Colon (tissue), 2 donors: Measurements from ENCODE around the gene UBAP1L.
"Not testable (repeated sequence)": the region's sequence is repeated elsewhere in the genome, so short reads cannot be mapped to it uniquely, and the experiment has no call there.

Source experiments
- FAIRE-seq: peaks from 2 replicates; lab custom pipeline; 2012; peaks lifted over from hg19 to GRCh38; lab: Jason Lieb, UNC
- donor health status: control.
- donor health status: control.

The UBAP1L gene

DNA sequence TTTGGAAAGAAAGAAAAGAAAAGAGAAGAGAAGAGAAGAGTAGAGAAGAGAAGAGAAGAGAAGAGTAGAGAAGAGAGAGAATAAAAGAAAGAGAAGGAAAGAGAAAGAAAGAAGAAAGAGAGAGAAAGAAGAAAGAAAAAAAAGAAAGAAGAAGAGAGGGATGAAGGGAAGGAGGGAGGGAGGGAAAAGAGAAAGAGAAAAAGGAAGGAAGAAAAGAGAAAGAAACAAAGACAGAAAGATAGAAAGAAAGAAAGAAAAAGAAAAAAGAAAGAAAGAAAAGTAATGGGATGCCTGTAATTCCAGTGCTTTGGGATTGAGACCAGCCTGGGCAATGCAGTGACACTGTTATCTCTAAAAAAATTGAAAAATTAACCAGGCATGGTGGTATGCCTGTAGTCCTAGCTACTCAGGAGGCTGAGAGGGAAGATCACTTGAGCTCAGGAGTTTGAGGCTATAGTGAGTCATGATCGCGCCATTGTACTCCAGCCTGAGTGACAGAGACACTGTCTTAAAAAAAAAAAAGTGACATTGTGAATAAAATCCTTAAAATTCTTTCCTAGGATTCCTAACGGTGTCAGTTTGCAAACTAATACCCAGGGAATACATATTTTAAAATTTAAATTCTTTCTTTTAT is 48.9 kb downstream of the UBAP1L start:
- no peak for FAIRE-seq

DNA sequence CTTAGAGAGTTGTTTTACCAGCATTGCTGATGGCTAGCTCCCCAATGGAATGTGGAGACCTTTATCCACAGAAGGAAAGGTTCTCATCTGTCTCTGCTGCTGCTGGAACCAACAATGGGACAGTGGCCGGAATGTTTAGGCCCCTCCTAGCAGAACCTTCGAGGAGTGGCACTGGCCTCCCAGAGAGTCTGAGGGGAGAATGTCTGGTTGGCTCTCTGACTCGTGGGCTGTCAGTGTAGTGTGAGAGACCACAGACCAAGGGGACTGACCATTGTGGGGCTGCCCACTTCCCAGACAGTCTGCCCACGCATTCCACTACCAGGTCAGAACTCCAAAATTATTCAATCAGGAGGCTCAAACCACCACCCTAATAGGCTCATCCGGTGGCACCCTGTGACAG is 52.3 kb downstream of the UBAP1L start:
- no peak for FAIRE-seq

DNA sequence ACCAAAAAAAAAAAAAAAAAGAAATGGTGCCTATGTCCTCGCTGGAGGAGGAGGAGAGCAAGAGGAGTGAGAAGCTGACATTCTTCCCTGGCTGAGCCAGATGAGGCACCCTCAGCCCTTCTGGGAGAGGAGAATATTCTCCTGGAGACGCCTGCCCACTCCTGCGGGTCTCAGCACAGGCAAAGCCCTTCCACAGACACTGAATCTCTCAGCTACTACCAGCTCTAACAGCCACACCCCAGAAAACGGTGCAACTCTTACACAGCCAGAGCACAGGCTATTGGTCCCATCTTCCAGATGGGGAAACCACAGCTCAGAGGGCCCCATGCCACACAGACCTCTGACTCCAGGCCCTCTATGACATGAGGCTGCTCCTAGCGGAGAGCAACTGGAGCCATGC is 52.9 kb downstream of the UBAP1L start:
- FAIRE-seq: no peak

DNA sequence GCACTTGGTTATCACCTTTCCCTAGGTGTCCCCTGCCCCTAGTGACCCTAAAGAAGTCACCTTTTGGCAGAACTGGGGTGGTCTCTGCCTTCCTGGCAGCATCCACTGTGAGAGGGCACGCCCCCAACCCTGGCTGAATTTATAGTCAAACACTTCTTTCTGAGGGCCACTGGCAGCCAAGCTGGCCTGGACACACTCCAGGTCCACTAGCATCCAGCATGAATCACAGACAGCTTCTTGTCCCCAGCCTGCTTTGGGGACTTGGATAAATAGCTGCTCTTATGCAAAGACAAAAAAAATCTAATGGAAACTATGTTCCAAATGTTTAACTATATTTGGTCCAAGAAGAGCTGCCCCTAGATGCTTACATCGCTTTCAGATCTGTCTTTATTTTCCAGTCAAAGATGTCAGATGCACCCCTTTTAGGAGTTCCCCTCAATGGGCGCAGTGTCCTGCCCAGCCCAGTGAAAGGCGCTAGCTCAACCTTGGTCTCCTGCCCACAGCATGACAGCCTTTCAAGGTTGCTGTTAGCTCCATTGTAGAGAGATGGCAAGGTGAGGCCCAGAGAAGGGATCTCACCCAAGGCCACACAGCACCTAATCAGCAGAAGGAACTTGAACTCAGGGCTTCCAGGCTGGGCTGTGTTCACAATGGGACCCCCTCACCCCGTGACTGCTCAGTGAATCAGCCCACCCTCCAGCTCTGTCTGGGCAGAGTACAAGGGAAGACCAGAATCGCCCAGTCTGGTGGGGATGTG is 54.2 kb downstream of the UBAP1L start:
- no peak for FAIRE-seq

DNA sequence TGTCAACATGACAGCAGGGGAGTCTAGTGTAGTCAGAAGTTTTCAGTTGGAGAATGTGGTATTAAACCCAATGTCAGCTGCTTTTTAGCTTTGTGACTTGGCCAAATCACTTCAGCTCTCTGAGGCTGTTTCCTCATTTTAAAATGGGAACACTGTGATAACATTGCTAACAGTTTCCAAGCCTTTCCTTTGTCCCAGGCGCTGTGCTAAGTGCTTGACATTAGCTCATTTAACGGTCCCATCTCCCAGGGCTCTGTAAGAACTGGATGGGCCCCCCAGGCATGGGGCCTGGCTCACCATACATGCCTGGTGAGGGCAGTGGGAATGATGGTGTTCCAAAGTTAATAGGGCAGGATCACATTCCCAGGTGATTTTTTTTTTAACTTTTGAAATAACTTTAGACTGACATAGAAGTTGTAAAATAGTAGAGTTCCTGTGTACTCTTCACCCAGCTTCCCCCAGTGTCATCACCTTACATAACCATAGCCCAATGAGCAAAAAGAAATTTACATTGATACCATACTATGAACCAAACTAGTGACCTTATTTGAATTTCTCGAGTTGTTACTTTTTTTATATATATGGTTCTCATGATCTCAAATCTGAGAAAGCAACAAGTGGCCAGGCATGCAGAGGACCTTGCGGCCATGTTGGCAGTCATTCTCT is 54.9 kb downstream of the UBAP1L start:
- no peak for FAIRE-seq

DNA sequence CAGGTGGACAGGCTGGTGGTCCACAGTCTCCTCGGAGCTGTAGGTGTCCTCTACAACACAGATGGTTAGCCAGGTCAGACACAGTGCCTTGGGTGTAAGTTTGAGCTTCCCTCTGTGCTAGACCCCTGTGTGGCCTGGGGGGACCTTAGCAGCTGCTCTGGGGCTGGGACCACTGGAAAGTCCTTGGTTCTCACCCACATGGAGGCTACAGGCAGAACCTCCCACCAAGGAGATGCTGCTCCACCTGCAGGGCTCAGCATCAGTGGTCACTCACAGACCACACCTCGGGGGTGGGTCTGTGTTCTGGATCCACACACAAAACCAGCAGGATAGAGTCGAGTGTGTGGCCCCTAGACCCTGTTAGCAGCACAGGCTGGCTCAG is 55.6 kb downstream of the UBAP1L start:
- FAIRE-seq: no peak

DNA sequence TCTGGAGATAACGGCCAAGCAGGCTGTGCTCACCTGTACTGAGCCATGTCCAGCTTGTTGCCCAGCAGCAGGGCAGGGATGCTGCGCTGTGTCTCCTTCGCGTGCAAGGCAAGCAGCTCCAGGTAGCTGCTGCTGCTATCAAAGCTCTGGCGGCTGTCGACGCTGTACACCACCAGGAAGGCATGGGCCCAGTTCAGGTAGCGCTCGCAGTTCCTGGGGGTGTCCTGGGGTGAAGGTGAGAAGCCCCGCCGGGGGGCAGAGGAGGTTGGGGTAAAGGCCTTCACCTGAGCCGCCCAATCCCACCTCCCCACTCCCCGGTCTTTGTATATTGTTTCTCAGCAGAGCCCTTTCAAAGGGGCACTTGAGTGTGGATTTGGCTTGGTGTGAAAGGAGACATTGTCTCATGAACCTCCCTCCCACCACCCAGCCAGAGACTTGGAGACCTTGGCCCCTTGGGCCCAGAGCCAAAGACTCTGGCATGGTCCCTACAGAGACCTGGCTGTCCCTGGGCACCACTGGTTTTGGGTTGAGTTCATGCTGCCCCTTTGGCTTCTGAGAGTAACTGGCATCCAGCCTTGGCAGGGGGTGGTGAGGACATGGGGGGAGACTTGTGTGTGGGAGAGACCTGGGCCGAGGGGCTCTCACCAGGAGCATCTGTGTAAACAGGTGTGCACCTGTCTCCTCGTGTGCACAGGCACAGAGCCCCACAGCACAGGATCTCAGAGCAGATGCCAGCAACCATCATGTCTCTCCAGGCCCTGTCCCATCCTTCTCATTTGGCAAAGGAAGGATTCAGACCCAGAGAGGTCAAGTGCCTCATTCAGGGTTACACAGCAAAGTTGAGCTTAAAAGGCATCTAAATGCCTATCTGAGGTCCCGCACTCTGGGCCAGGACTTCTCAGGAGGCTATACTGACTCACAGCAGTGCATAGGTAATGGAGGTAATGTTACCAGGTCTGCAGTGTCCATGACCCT is 56.3 kb downstream of the UBAP1L start:
- no peak for FAIRE-seq

DNA sequence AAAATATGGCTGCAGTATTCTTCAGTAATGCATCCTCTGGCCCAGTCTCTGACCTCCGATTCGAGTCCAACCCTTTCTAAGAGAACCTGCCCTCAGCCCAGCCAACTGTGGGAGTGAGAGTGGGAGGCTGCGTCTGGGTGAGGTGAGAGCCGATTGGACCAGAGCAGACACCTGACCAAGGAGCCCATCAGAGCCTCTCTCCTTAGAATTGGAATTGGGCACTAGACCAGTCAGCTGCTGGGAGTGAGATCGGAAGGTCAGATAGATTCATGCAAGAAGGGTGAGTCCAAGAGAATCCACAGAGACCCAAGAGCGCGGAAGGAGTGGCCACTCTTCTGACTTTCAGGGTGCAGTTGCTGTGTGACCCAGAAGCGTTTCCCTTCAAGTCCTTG is 57.5 kb downstream of the UBAP1L start:
- no peak for FAIRE-seq

DNA sequence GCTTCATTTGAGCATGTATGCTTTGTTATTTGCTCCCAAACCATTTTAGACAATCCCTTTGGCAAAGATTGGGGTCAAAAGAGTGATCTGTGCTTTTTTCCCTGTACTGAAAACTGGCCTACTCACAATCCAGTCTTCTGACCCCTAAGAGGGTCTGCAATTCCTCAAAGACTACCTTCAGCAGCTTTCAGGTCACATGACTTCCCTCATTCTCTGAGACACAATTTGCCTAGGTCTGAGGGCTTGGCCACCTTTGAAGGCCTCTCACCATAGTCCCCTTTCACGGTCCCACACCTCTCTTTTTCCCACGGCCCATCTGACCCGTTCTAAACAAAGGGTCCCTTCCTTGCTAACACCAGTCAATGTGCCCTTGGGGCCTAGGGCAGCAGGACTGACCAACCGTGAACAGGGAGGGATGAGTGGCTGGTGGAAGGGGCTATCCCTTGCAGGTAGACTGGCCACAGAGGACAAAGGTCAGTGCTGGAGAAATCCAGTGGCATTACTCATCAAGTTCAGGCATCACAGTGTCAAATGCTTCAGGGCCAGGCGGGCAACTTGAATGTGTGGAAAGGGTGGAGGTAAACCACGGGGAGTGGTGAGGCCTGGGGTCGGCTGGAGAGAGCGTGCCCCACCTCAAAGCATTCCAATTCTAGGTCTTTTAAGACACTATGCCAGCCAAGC is 58.0 kb downstream of the UBAP1L start:
- FAIRE-seq: no peak

DNA sequence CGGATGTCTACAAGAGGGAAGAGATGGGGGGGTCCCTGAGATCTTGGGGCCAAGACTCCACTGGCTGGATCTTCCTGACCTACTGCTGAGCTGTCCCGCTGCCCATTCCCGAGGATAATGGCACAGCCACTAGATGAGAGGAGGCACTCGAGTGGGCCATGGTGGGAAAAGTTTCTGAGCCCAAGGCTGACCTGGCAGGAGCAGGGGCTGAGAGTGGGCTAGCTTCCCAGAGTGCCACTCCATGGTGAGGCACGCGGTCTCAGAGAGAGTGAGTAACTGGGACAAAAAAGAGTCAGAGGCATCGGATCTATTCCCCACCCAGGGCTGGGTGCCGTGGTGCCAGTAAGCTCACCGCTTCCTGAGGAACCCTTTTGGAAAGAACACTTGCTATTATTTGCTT is 58.9 kb downstream of the UBAP1L start:
- FAIRE-seq: no peak

DNA sequence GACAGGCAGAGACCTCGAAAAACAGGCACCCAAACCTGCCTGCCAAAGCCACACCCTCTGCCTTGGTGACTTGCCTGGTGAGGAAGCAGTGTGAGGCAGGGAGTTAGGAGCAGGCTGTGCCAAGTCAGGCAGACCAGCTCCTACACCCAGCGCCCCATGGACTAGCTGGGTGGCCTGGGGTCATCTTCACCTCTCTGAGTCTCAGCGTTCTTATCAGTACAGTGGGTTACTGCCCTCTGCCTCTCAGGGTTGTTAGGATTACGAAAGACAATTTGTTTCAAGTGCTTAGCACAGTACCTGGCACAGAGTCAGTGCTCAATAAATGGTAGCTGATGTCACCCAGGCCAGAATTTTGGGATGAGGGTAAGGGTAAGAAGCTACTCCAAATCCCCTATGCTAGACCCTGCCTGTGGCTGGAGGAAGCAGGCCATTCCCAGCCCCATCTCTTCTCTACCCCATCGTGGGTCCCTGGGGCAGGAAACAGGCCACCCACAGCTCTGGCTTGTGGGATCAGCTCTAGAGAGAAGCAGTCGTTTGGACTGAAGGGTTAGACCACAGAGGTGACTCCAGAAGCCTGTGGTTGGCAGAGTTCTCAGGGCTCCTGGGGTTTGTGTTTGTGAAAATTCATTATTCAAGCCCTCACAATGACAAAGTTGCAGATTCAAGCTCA is 59.7 kb downstream of the UBAP1L start:
- no peak for FAIRE-seq

DNA sequence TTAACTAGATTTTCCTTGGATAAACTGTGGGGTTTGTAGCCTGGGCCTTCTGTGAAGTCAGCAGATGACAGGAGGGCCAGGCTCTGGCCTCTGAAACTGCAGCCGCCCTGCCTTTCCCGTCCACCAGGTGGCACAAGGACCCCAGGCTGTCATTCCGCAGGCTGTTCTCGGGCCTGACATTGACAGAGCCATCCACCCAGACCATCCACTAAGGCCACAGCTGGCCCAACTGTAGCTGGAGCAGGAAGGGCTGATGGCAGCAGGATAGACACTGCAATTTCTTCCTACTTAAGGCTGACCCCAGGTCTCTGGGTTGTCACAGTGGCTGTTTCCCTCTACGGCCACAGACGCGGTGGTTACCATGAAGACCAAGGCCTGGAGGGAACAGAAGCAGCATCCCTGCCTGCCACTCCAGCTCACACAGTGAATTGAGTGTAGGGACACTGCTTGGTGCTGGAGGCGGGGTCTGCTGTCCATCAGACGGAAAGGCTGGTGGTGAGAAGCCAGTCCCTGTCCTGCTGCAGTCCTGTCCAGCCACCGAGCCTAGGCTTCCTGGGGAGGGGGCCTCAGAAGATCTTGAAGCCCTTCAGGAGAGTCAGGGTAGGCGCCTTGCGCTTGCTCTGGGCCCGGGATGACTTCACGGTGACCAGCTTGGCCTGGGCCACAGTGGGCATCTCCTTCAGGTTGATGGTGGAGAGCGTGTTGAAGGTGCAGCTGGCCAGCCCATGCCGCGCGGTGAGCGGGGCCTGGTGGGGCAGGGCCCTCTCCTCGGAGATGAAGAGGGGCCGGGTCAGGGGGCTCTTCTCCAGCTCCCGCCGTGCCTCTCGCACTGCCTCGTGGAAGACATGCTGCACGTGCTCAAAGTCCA is 60.4 kb downstream of the UBAP1L start:
- FAIRE-seq: no peak

DNA sequence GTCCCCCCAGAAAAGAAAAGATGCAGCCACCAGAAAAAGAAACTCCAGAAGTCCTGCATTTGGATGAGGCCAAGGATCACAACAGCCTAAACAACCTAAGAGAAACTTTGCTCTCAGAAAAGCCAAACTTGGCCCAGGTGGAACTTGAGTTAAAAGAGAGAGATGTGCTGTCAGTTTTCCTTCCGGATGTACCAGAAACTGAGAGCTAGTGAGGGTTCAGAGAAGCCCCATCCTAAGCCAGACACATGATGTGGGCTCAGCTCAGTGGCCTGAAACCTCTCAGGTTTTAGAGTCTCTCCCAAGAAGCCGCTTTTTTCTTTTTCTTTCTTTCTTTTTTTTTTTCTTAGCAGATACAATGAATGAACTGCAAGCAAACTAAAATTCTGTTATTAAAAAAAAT is 62.0 kb downstream of the UBAP1L start:
- no peak for FAIRE-seq

DNA sequence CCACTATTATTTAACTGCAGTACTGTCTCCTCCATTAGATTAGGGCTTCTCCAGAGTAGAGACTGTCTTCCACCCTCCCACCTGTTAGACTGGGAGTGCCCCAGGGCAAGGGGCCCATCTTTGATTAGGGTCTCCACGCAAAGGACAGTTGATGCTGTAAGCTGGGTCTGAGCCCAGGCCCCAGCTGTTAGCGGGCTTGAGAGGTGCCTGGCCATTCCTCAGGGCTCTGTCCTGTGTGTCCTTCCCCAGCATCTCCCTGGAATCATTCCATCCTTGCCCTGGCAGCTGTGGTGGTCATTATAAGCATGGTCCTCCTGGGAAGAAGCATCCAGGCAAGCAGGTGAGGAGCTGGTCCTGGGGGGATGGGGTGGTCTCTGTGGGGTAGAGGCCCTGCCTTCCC is 63.7 kb downstream of the UBAP1L start:
- no peak for FAIRE-seq

DNA sequence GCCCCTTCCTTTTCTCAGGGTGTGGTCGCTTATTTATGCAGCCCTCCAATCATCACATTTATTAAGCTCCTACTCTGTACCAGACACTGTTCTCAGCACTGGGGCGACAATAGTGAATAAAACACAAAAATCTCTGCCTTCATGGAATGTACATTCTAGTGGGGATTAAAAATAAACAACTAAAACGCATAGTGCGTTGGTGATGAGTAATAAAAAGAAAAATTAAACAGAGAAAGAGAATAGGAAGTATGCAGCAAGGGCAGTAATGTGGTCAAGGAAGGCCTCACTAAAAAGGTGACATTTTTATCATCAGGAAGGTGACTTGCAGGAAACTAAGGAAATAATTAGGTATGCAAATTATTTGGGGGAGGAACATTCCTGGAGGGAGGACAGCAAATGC is 64.7 kb downstream of the UBAP1L start:
- no peak for FAIRE-seq

DNA sequence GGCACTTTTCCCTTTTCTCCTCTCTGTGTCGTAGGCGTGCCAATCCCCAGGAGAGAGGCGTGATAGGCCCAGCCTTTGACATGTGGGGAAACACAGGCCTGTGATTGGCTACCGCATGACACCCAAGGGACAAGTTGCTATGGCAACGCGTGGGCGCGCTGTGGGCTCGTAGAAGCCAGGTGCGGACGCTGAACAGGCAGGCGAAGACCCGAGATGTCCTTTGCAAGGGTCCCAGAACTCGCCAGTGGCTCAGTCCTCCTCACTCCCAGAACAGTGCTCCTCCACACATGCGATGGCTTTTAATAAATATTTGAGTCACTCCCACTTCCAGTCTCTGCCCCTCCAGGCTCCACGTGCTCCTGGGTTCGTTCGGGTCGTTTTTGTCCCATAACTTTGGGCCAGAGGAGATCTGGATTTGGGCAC is 65.6 kb downstream of the UBAP1L start:
- FAIRE-seq: no peak

DNA sequence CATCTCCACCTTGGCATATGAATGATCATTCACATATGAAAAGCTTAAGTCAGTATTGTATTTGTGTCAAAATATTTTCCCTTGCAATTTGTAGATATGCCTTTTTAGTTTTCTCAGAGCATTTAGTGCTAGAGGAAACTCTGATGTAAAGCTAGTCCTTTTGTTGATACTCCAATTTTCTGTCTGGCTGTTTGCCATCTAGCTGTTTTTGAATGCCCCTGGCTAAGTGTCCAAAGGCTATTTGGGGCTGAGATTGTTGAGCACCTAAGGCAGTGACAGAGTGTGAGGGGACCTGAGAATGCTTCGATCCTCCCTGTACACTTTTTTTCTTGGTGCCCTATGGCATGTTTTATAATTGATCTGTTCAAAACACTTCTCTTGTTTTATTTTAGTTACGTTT is 66.8 kb downstream of the UBAP1L start:
- no peak for FAIRE-seq

DNA sequence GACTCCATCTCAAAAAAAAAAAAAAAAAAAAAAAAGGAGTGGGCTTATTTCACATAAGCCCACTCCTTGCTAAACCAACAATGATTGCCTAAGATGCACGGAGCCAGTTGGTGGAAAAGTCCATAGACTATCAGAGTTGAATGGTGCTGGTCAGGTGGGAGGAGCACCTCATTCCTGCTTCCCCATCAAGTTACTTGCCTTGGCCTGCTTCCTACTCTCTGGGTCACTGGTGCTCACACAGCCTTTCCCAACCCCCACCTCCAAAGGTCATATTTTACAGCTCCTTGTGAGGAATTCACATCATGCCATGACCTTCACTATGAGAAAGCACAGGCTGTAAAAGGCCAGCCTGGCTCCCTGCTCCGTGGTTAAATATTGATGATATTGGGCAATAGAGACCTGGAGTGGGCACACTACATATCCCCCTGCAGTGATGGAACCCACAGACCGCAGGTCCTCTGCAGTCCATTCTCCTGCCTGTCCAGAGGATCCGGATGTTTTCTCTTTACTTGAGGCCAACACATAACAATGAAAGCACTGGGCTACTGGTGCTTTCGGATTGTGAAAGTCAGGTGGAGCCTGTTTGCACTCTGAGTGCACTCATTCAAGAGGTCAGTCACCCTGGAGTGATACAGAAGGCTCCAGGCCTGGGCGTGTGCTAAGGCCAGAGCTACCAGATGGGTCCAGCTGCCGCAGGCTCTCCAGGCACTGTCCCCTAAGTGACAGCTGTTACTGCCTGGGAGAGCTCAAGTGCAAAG is 70.1 kb downstream of the UBAP1L start, which contains the start of gene SLC51B:
Gene SLC51B (plus strand): TSS at position 664 of the 758 bp plus-strand sequence. CDS start 4,618 bp downstream, outside the sequence.
- no peak for FAIRE-seq

DNA sequence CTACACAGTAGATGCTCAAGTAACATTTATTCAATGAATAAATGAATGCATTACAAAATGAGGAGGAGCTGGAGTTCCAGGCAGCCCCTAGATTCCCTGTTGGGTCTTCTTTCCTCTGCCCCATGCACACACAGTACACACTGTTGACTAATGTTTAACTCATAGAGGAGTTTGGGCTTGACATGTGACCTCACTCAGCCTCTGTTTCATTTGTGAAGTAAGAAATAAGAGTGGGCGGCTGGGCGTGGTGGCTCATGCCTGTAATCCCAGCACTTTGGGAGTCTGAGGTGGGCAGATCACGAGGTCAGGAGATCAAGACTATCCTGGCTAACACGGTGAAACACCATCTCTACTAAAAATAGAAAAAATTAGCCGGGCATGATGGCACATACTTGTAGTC is 70.8 kb downstream of the UBAP1L start:
- not testable (repeated sequence) for FAIRE-seq
